C4-2B (cell line): ENCODE data around the gene ZNF100.
"Not testable (repeated sequence)": the region's sequence is repeated elsewhere in the genome, so short reads cannot be mapped to it uniquely, and the experiment has no call there.

Source experiments
- H3K27ac ChIP-seq: fragments of 450-650 bp; 2 replicates; pipeline ENCODE4 v1.5.1; 2017
- CTCF ChIP-seq: fragments of 450-650 bp; conservative IDR thresholded peaks from 2 replicates; pipeline ENCODE4 v1.5.1; 2017; ENCODE audit warnings: mild to moderate bottlenecking
- ZFX ChIP-seq: fragments of 450-650 bp; IDR thresholded peaks from 2 replicates; pipeline ENCODE4 v1.6.1; 2017

The ZNF100 gene

GRCh38 chr19:21677696-21678418 lies 89.5 kb downstream of the ZNF100 start:
- H3K27ac ChIP-seq: no peak overlapping the region
- TF ChIP-seq CTCF (no peak), ZFX (no peak)

GRCh38 chr19:21674454-21674853 lies 92.9 kb downstream of the ZNF100 start:
- TF ChIP-seq CTCF: no peak
- TF ChIP-seq ZFX: no peak

GRCh38 chr19:21673479-21673878 lies 93.9 kb downstream of the ZNF100 start:
- H3K27ac ChIP-seq: not testable (repeated sequence)

More at GRCh38 chr19:21674454-21674853, 92.9 kb downstream of the ZNF100 start:
- H3K27ac ChIP-seq: no peak overlapping the region
